WERI-Rb-1 (cell line): ENCODE data around the gene ZNF302.
A peak's percentile ranks its signal among the peaks of the same experiment; 100 is the strongest.

ENCODE experiments used
- DNase-seq: peaks from one replicate; pipeline ENCODE4 v3.0.0-alpha.2; 2020
- H3K27ac ChIP-seq: fragments of 250-450 bp; sonication (Bioruptor Pico); 2 replicates; pipeline ENCODE4 v1.5.1; 2020; ENCODE audit warnings: mild to moderate bottlenecking, moderate library complexity
- H3K27me3 ChIP-seq: fragments of 250-450 bp; sonication (Bioruptor Pico); 2 replicates; pipeline ENCODE4 v1.5.1; 2021; ENCODE audit warnings: mild to moderate bottlenecking, low read depth, moderate library complexity; ENCODE audit not compliant: insufficient read depth, severe bottlenecking
- H3K36me3 ChIP-seq: fragments of 250-450 bp; sonication (Bioruptor Pico); 2 replicates; pipeline ENCODE4 v1.5.1; 2020; ENCODE audit warnings: mild to moderate bottlenecking, moderate library complexity
- H3K4me3 ChIP-seq: 2 replicates; pipeline ENCODE4 v1.5.1; 2011; ENCODE audit warnings: low read depth, mild to moderate bottlenecking, control low read depth, low read length
- H3K9me3 ChIP-seq: fragments of 250-450 bp; sonication (Bioruptor Pico); 2 replicates; pipeline ENCODE4 v1.5.1; 2021; ENCODE audit warnings: mild to moderate bottlenecking, moderate library complexity; ENCODE audit not compliant: severe bottlenecking
- CTCF ChIP-seq: IDR thresholded peaks from 2 replicates; pipeline ENCODE4 v1.5.1; 2011; ENCODE audit warnings: low read depth, mild to moderate bottlenecking, control low read depth, inconsistent platforms, low read length

ZNF302 gene

GRCh38 chr19:34677386-34678084 lies at the start of gene ZNF302:
TSS of gene ZNF302 (plus strand) at chr19:34677678. CDS start at chr19:34678805, 1,127 bp downstream.
- Histone ChIP-seq H3K27me3 (no peaks in the 10 kb centered on the region), H3K27ac (peak within 1 kb of the TSS; percentile 97), H3K36me3 (peaks cover 37% of the 10 kb centered on the region), H3K9me3 (no peaks in the 10 kb centered on the region), H3K4me3 (peak within 1 kb of the TSS; percentile 56)
- DNase-seq, result peak; percentile 97
- no peak for TF ChIP-seq CTCF

- Histone ChIP-seq H3K9me3 (no peaks in the 10 kb centered on the region), H3K27ac (no peak overlapping the region), H3K36me3 (no peaks in the 10 kb centered on the region), H3K4me3 (no peak overlapping the region), H3K27me3 (no peaks in the 10 kb centered on the region)
- no peak for DNase-seq
- TF ChIP-seq CTCF, result no peak
Measured at GRCh38 chr19:34633802-34634201, 43.7 kb upstream of the ZNF302 start.

GRCh38 chr19:34639491-34640085 lies 37.9 kb upstream of the ZNF302 start:
- TF ChIP-seq CTCF, result peak; percentile 73
- no peak overlapping the region for H3K27ac ChIP-seq
- H3K36me3 ChIP-seq, result no peaks in the 10 kb centered on the region
- peak; percentile 48 for DNase-seq
- no peaks in the 10 kb centered on the region for H3K27me3 ChIP-seq
- no peak overlapping the region for H3K4me3 ChIP-seq
- no peaks in the 10 kb centered on the region for H3K9me3 ChIP-seq

- no peak for DNase-seq
- H3K27me3 ChIP-seq, result no peaks in the 10 kb centered on the region
- no peak overlapping the region for H3K27ac ChIP-seq
- TF ChIP-seq CTCF, result no peak
- H3K4me3 ChIP-seq, result no peak overlapping the region
- no peaks in the 10 kb centered on the region for H3K9me3 ChIP-seq
- no peaks in the 10 kb centered on the region for H3K36me3 ChIP-seq
Measured at GRCh38 chr19:34642241-34642640, 35.2 kb upstream of the ZNF302 start.

GRCh38 chr19:34644991-34645461 lies 32.5 kb upstream of the ZNF302 start:
- Histone ChIP-seq H3K36me3 (no peaks in the 10 kb centered on the region), H3K4me3 (no peak overlapping the region), H3K27ac (no peak overlapping the region), H3K27me3 (no peaks in the 10 kb centered on the region), H3K9me3 (no peaks in the 10 kb centered on the region)
- TF ChIP-seq CTCF, result no peak
- DNase-seq, result no peak
